Brain microvascular endothelial cell (primary cell): ENCODE data around the gene KIF25.

Experiments
- DNase-seq: peaks from one replicate; pipeline ENCODE4 v3.0.0-alpha.2; 2020
- H3K27ac ChIP-seq: fragments of 250-450 bp; sonication (Bioruptor Pico); 2 replicates; pipeline ENCODE4 v1.5.1; 2020; ENCODE audit warnings: mild to moderate bottlenecking, moderate library complexity
- H3K27me3 ChIP-seq: fragments of 250-450 bp; sonication (Bioruptor Pico); replicated peaks from 2 replicates; pipeline ENCODE4 v1.5.1; 2020; ENCODE audit warnings: mild to moderate bottlenecking
- H3K36me3 ChIP-seq: fragments of 250-450 bp; sonication (Bioruptor Pico); replicated peaks from 2 replicates; pipeline ENCODE4 v1.5.1; 2020; ENCODE audit warnings: mild to moderate bottlenecking
- H3K4me3 ChIP-seq: 2 replicates; pipeline ENCODE4 v1.5.1; 2011; ENCODE audit warnings: low read depth, mild to moderate bottlenecking, control low read depth, low read length, moderate library complexity
- CTCF ChIP-seq: IDR thresholded peaks from 2 replicates; pipeline ENCODE4 v1.5.1; 2011; ENCODE audit warnings: low read depth, mild to moderate bottlenecking, moderate library complexity, low read length, control low read depth, inconsistent platforms; ENCODE audit errors: missing control alignments
- in situ Hi-C: cut with HindIII; loops from 2 replicates; pipeline ENCODE4 v1.10.0; 2017; ENCODE audit warnings: low sequenced_read_pairs, low pct_ligation_motif_present

KIF25 gene

DNA sequence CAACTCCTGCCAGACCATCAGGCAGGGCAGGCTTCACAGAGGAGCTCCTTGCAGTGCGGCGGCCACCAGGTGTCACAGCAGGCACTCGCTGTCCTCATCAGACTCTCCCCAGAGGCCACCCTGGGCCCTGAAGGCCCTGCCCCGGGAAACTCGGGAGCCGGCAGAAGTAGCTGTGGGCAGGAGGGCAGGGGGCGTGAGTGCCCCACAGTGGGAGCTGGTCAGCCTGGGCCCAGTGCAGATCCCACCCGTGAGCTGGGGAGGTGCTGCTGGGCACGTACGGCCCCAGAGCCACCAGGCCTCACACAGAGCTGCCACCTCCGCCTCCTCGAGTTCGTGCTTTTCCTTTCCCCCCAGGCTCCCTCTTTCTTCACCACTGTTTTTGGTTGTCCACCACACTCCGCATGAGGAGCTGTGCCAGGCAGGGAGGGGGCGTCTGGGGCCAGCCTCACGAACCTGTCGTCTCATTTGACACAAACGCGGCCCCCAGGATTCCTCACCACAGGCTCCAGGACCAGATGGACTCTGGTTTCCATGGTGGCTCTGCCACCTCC is 47.7 kb downstream of the KIF25 start:
- in situ Hi-C loops = no loop called here
- no peak for TF ChIP-seq CTCF

DNA sequence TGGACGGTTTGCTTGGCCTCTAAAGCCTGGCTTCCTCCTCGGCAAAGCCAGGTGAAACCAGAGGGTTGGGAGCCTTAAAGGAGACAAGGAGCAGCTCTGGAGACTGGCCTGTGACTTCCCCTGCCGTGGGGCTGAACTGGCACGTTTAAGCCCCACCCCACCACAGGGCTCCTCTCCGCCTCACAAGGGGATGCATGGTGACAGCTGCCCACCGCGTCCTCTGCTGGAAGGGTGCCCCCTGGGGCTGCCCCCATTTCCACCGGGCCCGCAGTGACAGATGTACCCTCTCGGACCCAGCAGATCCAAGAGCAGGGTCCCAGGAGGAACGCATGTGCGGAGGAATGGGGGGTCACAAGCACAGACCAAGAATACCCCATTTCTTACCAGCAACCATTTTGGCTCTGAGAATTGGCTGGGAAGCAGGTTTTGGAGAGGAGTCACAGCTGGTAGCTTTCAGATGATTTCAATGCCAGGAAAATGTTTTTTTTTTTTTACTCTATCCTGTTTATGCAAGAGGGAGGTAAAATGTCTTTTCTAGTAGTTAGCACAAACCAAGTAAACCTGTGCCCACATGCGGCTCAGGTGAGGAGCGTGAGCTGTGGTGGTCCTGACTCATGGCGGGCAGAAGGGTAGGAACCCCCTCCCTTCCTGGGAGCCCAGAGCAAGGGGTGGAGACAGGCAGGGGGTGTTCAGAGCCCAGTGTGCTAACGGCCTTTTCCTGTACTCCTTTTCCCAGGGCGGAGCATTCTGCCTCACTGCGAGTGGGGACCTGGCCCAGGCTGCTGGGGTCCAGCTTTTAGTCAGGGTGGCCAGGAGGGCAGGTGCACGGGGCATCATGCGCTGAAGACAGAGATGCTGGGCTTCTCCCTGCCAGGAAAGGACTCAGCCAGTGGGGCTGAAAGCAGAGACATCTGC is 48.5 kb downstream of the KIF25 start:
- in situ Hi-C loops = no loop called here

More for the DNA sequence above, 47.7 kb downstream of the KIF25 start:
- Histone ChIP-seq H3K36me3 (no peaks in the 10 kb centered on the region), H3K27me3 (no peaks in the 10 kb centered on the region), H3K27ac (no peak overlapping the region), H3K4me3 (no peak overlapping the region)
- no peak for DNase-seq

DNA sequence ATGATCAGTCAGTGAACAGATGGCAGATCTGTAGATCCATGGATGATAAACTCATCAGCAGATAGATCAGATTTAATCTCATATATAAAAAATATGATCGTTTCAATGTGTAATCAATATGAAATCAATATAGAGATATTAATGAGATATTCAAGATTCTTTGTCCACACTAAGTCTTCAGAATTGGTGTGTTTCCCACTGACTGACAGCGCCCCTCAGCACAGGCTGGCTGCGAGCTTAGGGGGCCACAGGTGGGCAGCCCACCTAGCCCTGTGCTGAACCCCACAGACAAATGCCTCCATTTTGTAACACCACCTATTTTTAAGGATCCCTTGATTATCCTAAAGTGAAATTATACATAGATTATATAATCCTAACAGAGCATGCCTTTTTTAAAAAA is 49.2 kb downstream of the KIF25 start:
- Histone ChIP-seq H3K27ac (no peak overlapping the region), H3K4me3 (no peak overlapping the region), H3K27me3 (no peaks in the 10 kb centered on the region), H3K36me3 (no peaks in the 10 kb centered on the region)
- DNase-seq = no peak
- no peak for TF ChIP-seq CTCF
- in situ Hi-C loops = no loop called here

More for the DNA sequence above, 48.5 kb downstream of the KIF25 start:
- DNase-seq = no peak
- no peak for TF ChIP-seq CTCF
- Histone ChIP-seq H3K36me3 (no peaks in the 10 kb centered on the region), H3K27ac (no peak overlapping the region), H3K4me3 (no peak overlapping the region), H3K27me3 (no peaks in the 10 kb centered on the region)

DNA sequence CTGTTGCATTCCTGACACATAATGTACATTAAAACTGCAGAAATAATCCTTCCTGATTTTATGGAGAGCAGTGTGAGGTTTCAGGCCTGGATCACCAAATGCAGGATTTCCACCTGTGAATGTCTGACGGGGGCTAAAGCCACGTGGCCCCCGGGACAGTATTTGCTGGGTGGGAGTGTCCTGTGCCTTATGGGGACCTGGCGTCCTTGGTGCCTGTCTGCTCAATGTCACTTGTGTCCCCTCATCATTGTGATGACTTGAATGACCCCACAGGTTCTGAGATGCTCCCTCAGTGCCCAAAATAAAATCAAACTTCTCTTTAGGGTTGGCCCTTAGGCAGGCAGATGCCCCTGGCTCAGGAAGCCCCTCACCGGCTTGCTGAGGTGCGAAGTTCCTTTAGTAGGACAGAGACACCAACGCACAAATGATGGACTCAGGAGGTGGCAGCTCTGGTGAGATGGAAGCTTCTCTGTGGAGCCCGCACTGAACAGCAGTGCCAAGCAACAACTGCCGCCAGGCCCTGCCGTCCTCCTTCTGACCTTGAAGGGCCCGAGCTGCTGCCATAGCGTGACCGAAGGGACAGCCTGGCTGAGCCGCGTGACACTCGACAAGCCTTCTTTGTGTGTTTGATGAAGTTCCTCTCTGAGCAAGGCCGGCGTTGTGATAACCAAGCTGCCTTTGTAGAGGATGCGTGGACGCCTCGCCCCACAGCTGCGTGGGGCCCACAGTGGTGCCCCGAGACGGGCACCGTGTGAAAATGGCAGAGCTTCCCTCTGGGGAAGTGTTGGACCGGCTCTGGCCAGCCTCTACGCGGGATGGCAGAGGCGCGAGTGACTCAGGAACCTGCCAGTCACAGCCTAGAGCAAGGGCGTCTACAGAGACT is 50.6 kb downstream of the KIF25 start:
- no peak for TF ChIP-seq CTCF
- DNase-seq = no peak
- in situ Hi-C loops = no loop called here

DNA sequence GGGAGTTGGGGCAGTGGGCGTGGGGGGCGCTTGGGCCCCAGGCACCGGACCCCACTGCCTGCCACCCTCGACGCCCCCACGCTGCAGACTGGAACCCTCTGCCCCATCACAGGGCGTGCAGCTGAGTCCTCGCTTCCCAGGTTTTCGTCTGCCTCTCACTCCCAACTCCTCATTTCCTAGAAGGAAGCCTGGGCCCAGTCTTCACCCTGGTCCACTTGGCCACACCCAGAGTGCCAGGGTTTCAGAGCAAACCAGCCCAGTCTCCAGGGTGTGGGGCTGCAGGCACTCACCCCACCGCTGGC is 51.2 kb downstream of the KIF25 start:
- TF ChIP-seq CTCF = no peak
- H3K27me3 ChIP-seq = no peaks in the 10 kb centered on the region
- in situ Hi-C loops = no loop called here
- H3K36me3 ChIP-seq = no peaks in the 10 kb centered on the region
- H3K4me3 ChIP-seq = no peak overlapping the region
- no peak overlapping the region for H3K27ac ChIP-seq
- DNase-seq = no peak

More for the DNA sequence above, 50.6 kb downstream of the KIF25 start:
- Histone ChIP-seq H3K27me3 (no peaks in the 10 kb centered on the region), H3K27ac (no peak overlapping the region), H3K4me3 (no peak overlapping the region), H3K36me3 (no peaks in the 10 kb centered on the region)
